ENCODE measurements around the gene CLEC20A. TPM values are rescaled to one million over a fixed set of nuclear protein-coding genes. Genes with fewer than 3 reads are reported as not detected.

Gene CLEC20A
- total RNA-seq, 1 experiment from 2014 or later, result not detected

GRCh38 chr1:178464566-178464965 is 32.2 kb downstream of the CLEC20A start:
- Histone ChIP-seq H3K4me3 (ENCODE audit: low read depth, low read length) (no peak overlapping the region), H3K36me3 (ENCODE audit: control insufficient read depth, insufficient read depth, low read length) (peaks cover 3% of the 10 kb centered on the region), H3K27me3 (replicated peaks; ENCODE audit: control insufficient read depth, insufficient read depth, low read length) (no peaks in the 10 kb centered on the region), H3K4me1 (peaks cover 6% of the 10 kb centered on the region), H3K9me3 (no peaks in the 10 kb centered on the region)
- no TSS peak for BruUV-seq (replicated peaks)
- H3K9me3 Mint-ChIP-seq (ENCODE audit: unreplicated experiment), result peaks cover 8% of the 10 kb centered on the region
- H3K36me3 Mint-ChIP-seq (ENCODE audit: insufficient read depth, unreplicated experiment), result peaks cover 39% of the 10 kb centered on the region
- DNase-seq, result no peak
- H3K27me3 Mint-ChIP-seq (ENCODE audit: insufficient read depth, unreplicated experiment), result no peaks in the 10 kb centered on the region
- H3K27ac Mint-ChIP-seq (ENCODE audit: unreplicated experiment), result no peak overlapping the region
- ChIA-PET CTCF (no interaction called here), POLR2A (no interaction called here)
- no peak overlapping the region for H3K4me3 Mint-ChIP-seq (ENCODE audit: unreplicated experiment)
- intact Hi-C loops (cut with micrococcal nuclease; ENCODE audit: unreplicated experiment), result no loop called here
- peaks cover 5% of the 10 kb centered on the region for H3K4me1 Mint-ChIP-seq (ENCODE audit: low read depth, unreplicated experiment)
- TF ChIP-seq CTCF (IDR thresholded peaks at IDR 0.05; ENCODE audit: insufficient read depth in 1 of 2, low read depth in 1 of 2, low read length in 1 of 2, severe bottlenecking in 1 of 2, unreplicated experiment in 1 of 2), result no peak

- H3K4me3 Mint-ChIP-seq (ENCODE audit: unreplicated experiment), result no peak overlapping the region
- Histone ChIP-seq H3K4me3 (ENCODE audit: low read depth, low read length) (no peak overlapping the region), H3K27me3 (replicated peaks; ENCODE audit: control insufficient read depth, insufficient read depth, low read length) (no peaks in the 10 kb centered on the region), H3K9me3 (no peaks in the 10 kb centered on the region), H3K36me3 (ENCODE audit: control insufficient read depth, insufficient read depth, low read length) (peaks cover 2% of the 10 kb centered on the region), H3K4me1 (peaks cover 4% of the 10 kb centered on the region; the same call in 1 of the 2 replicates)
- peaks cover 8% of the 10 kb centered on the region for H3K9me3 Mint-ChIP-seq (ENCODE audit: unreplicated experiment)
- intact Hi-C loops (cut with micrococcal nuclease; ENCODE audit: unreplicated experiment), result no loop called here
- H3K4me1 Mint-ChIP-seq (ENCODE audit: low read depth, unreplicated experiment), result peaks cover 5% of the 10 kb centered on the region
- H3K27ac Mint-ChIP-seq (ENCODE audit: unreplicated experiment), result no peak overlapping the region
- no peaks in the 10 kb centered on the region for H3K27me3 Mint-ChIP-seq (ENCODE audit: insufficient read depth, unreplicated experiment)
- no TSS peak for BruUV-seq (replicated peaks)
- ChIA-PET POLR2A (no interaction called here), CTCF (no interaction called here)
- peaks cover 38% of the 10 kb centered on the region for H3K36me3 Mint-ChIP-seq (ENCODE audit: insufficient read depth, unreplicated experiment)
- no peak for DNase-seq
- TF ChIP-seq CTCF (IDR thresholded peaks at IDR 0.05; ENCODE audit: insufficient read depth in 1 of 2, low read depth in 1 of 2, low read length in 1 of 2, severe bottlenecking in 1 of 2, unreplicated experiment in 1 of 2), result no peak
Observed at GRCh38 chr1:178464141-178464540, 32.6 kb downstream of the CLEC20A start.

GRCh38 chr1:178461701-178462100 is 35.1 kb downstream of the CLEC20A start:
- intact Hi-C loops (cut with micrococcal nuclease; ENCODE audit: unreplicated experiment), result no loop called here
- Mint-ChIP-seq H3K9me3 (ENCODE audit: unreplicated experiment) (peaks cover 3% of the 10 kb centered on the region), H3K27ac (ENCODE audit: unreplicated experiment) (no peak overlapping the region), H3K27me3 (ENCODE audit: insufficient read depth, unreplicated experiment) (no peaks in the 10 kb centered on the region), H3K36me3 (ENCODE audit: insufficient read depth, unreplicated experiment) (peaks cover 25% of the 10 kb centered on the region), H3K4me3 (ENCODE audit: unreplicated experiment) (no peak overlapping the region), H3K4me1 (ENCODE audit: low read depth, unreplicated experiment) (no peaks in the 10 kb centered on the region)
- no peaks in the 10 kb centered on the region for H3K27me3 ChIP-seq (replicated peaks; ENCODE audit: control insufficient read depth, insufficient read depth, low read length)
- no peak for TF ChIP-seq CTCF (IDR thresholded peaks at IDR 0.05; ENCODE audit: insufficient read depth in 1 of 2, low read depth in 1 of 2, low read length in 1 of 2, severe bottlenecking in 1 of 2, unreplicated experiment in 1 of 2)
- peaks cover 2% of the 10 kb centered on the region for H3K36me3 ChIP-seq (ENCODE audit: control insufficient read depth, insufficient read depth, low read length)
- ChIA-PET POLR2A (no interaction called here), CTCF (no interaction called here)
- DNase-seq, result no peak
- H3K4me3 ChIP-seq (ENCODE audit: low read depth, low read length), result no peak overlapping the region
- H3K9me3 ChIP-seq, result no peaks in the 10 kb centered on the region
- no peaks in the 10 kb centered on the region for H3K4me1 ChIP-seq
- no TSS peak for BruUV-seq (replicated peaks)

Measured in Caco-2 (cell line).